ENCODE measurements around the gene CD207.

The CD207 gene

GRCh38 chr2:70793450-70793849 is 42.2 kb downstream of the CD207 start:
- DNase-seq, result peak in 1 of 2 donors; percentile 15

- no peak for DNase-seq
Measured at GRCh38 chr2:70790136-70790828, 45.3 kb downstream of the CD207 start, which contains the start of gene FIGLA. TSS of gene FIGLA (minus strand) at chr2:70790643. CDS start at chr2:70790638, 5 bp downstream.

GRCh38 chr2:70789304-70790135 is 46.1 kb downstream of the CD207 start:
- DNase-seq, result peak; percentile 8 to 50

- DNase-seq, result no peak
Measured at GRCh38 chr2:70785137-70785911, 50.3 kb downstream of the CD207 start.

- no peak for DNase-seq
Measured at GRCh38 chr2:70784320-70784719, 51.3 kb downstream of the CD207 start.

All from bone marrow (tissue), 2 donors.